Choroid plexus epithelial cell (primary cell): ENCODE data around the gene CLBA1.
A peak's percentile ranks its signal among the peaks of the same experiment; 100 is the strongest.

Experiments used
- DNase-seq: peaks from one replicate; pipeline ENCODE4 v3.0.0-alpha.2; 2010; ENCODE audit warnings: low read depth
- H3K4me3 ChIP-seq: 2 replicates; pipeline ENCODE4 v1.5.1; 2011; ENCODE audit warnings: low read depth, mild to moderate bottlenecking, control low read depth, low read length, moderate library complexity
- CTCF ChIP-seq: conservative IDR thresholded peaks from 2 replicates; pipeline ENCODE4 v1.5.1; 2011; ENCODE audit warnings: low read depth, mild to moderate bottlenecking, control low read depth, inconsistent platforms, low read length, moderate library complexity

CLBA1 gene

GRCh38 chr14:104985675-104986486 is at the start of gene CLBA1:
Gene CLBA1 (plus strand): TSS chr14:104985788. CDS start chr14:104986432, 644 bp downstream.
- no peak for TF ChIP-seq CTCF
- peak; percentile 91 for DNase-seq
- peak within 1 kb of the TSS; percentile 83 for H3K4me3 ChIP-seq

GRCh38 chr14:104935955-104936354 is 49.6 kb upstream of the CLBA1 start:
- DNase-seq: no peak
- TF ChIP-seq CTCF: no peak
- no peak overlapping the region for H3K4me3 ChIP-seq

GRCh38 chr14:104936361-104937155 is 49.0 kb upstream of the CLBA1 start:
- H3K4me3 ChIP-seq: no peak overlapping the region
- no peak for TF ChIP-seq CTCF
- DNase-seq: no peak

GRCh38 chr14:104937161-104937560 is 48.4 kb upstream of the CLBA1 start:
- no peak overlapping the region for H3K4me3 ChIP-seq
- no peak for TF ChIP-seq CTCF
- no peak for DNase-seq

GRCh38 chr14:104937694-104938365 is 47.8 kb upstream of the CLBA1 start:
- H3K4me3 ChIP-seq: no peak overlapping the region
- no peak for TF ChIP-seq CTCF
- DNase-seq: no peak

GRCh38 chr14:104938436-104938835 is 47.2 kb upstream of the CLBA1 start:
- no peak overlapping the region for H3K4me3 ChIP-seq
- no peak for TF ChIP-seq CTCF
- no peak for DNase-seq
